Naive thymus-derived CD4-positive, alpha-beta T cell (primary cell): Measurements from ENCODE around the gene GALNT16. TPM values are rescaled to one million over a fixed set of nuclear protein-coding genes. Genes with fewer than 3 reads are reported as not detected.
"Not testable (repeated sequence)": the region's sequence is repeated elsewhere in the genome, so short reads cannot be mapped to it uniquely, and the experiment has no call there.

Source experiments
- ATAC-seq: fragments of 150-1000 bp; cut with Tn5 transposase; 2 replicates; pipeline ENCODE4 v1.10.0; 2021; ENCODE audit warnings: mild to moderate bottlenecking, moderate library complexity
- CTCF ChIA-PET: fragments of 350-600 bp; sonication (Branson Sonifier 250); formaldehyde crosslinking; loops from one replicate; lab custom pipeline; 2021; ENCODE audit warnings: antibody characterized with exemption; lab: Charles Lee
- POLR2A ChIA-PET: fragments of 350-600 bp; sonication (Branson Sonifier 250); formaldehyde crosslinking; loops from one replicate; lab custom pipeline; 2021; ENCODE audit warnings: antibody characterized with exemption, inconsistent platforms; lab: Charles Lee
- DNase-seq, 9 donors: peaks; one replicate each; pipeline versions ENCODE4 v3.0.0 to v3.0.0-alpha.2; 2020 to 2022; ENCODE audit warnings: mixed read lengths in 1 of 9
- H3K27ac ChIP-seq: one replicate; pipeline ENCODE4 v1.7.0; 2013; ENCODE audit warnings: mild to moderate bottlenecking, low read depth, low read length, moderate library complexity
- H3K27me3 ChIP-seq, 2 donors: one replicate each; pipeline ENCODE4 v1.7.0; 2013; ENCODE audit warnings: low read length in 2 of 2, mild to moderate bottlenecking in 2 of 2, moderate library complexity in 2 of 2; ENCODE audit not compliant: control insufficient read depth in 2 of 2, insufficient read depth in 2 of 2
- H3K36me3 ChIP-seq, 3 experiments: 1 replicate in 2 of 3; 2 replicates in 1 of 3; pipeline ENCODE4 v1.7.0; 2013; ENCODE audit warnings: low read length in 3 of 3, mild to moderate bottlenecking in 3 of 3, moderate library complexity in 1 of 3; ENCODE audit not compliant: insufficient read depth in 3 of 3, control insufficient read depth in 2 of 3
- H3K4me1 ChIP-seq, 2 donors: one replicate each; pipeline ENCODE4 v1.7.0; 2013; ENCODE audit warnings: low read length in 2 of 2, mild to moderate bottlenecking in 2 of 2, moderate library complexity in 1 of 2; ENCODE audit not compliant: control insufficient read depth in 2 of 2, insufficient read depth in 2 of 2
- H3K4me3 ChIP-seq: 2 replicates; pipeline ENCODE4 v1.7.0; 2013; ENCODE audit warnings: mild to moderate bottlenecking, low read length
- H3K9me3 ChIP-seq, 3 experiments: 1 replicate in 2 of 3; 2 replicates in 1 of 3; pipeline ENCODE4 v1.7.0; 2013; ENCODE audit warnings: low read length in 3 of 3; ENCODE audit not compliant: control insufficient read depth in 2 of 3
- H3K27ac Mint-ChIP-seq, 9 donors: one replicate each; pipeline ENCODE4 v1.8.0; 2020 to 2022; ENCODE audit warnings: mixed read lengths in 9 of 9, mild to moderate bottlenecking in 8 of 9, moderate library complexity in 5 of 9, inconsistent platforms in 2 of 9
- H3K27me3 Mint-ChIP-seq, 5 donors: one replicate each; pipeline ENCODE4 v1.8.0; 2021 to 2022; ENCODE audit warnings: mixed read lengths in 5 of 5, mild to moderate bottlenecking in 1 of 5
- H3K36me3 Mint-ChIP-seq, 5 donors: one replicate each; pipeline ENCODE4 v1.8.0; 2020 to 2022; ENCODE audit warnings: mixed read lengths in 5 of 5, mild to moderate bottlenecking in 3 of 5, inconsistent platforms in 1 of 5
- H3K4me1 Mint-ChIP-seq, 7 donors: one replicate each; pipeline ENCODE4 v1.8.0; 2020 to 2022; ENCODE audit warnings: mixed read lengths in 7 of 7, mild to moderate bottlenecking in 3 of 7, inconsistent platforms in 1 of 7
- H3K4me3 Mint-ChIP-seq, 10 donors: one replicate each; pipeline ENCODE4 v1.8.0; 2020 to 2022; ENCODE audit warnings: mild to moderate bottlenecking in 10 of 10, mixed read lengths in 10 of 10, moderate library complexity in 6 of 10, inconsistent platforms in 2 of 10
- H3K9me3 Mint-ChIP-seq, 11 donors: one replicate each; pipeline ENCODE4 v1.8.0; 2020 to 2022; ENCODE audit warnings: mixed read lengths in 11 of 11, mild to moderate bottlenecking in 4 of 11, inconsistent platforms in 1 of 11, moderate library complexity in 1 of 11
- intact Hi-C, 2 donors: fragments of 100-400 bp; cut with micrococcal nuclease; formaldehyde crosslinking; loops; one replicate each; pipeline ENCODE4 v1.15.1; 2023
- polyA plus RNA-seq, 2 donors: library from polyadenylated mRNA; unstranded; fragments of 300-500 nt; fragmentation: Illumina TruSeq; gene quantifications; one replicate each; pipeline ENCODE4 v1.2.3, GENCODE V29; 2021
- total RNA-seq, 6 experiments: library from RNA in 5 of 6; stranded (reverse) in 5 of 6; gene quantifications; 1 replicate in 5 of 6; 2 replicates in 1 of 6; pipeline ENCODE4 v1.2.3 and lab custom pipeline; 2021 to 2026

Gene GALNT16
- total and polyA plus RNA-seq, 7 experiments from 2014 or later: 0.07 to 0.65 TPM; not detected in 5

DNA sequence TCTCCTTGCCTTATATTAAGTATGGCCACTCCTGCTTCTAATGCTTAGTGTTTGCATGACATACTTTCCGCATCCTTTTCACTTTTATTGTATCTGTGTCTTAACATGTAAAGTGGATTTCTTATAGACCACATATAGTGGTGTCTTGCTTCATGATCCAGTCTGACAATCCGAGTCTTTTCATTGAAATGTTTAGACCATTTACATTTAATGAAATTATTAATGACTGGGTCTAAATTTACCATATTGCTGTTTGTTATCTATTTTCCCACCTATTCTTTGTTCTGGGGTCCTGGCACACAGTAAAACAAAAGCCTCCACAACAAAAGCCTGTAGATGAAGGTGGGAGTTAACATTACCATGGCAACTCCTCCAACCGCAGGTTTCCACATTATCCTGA, 115.2 kb downstream of the GALNT16 start:
- Mint-ChIP-seq H3K9me3 (peaks cover 0 to 9% (median 0%) of the 10 kb centered on the region in 11 donors), H3K4me1 (peaks cover 0 to 10% (median 0%) of the 10 kb centered on the region in 7 donors), H3K4me3 (no peak overlapping the region), H3K36me3 (peaks cover 0 to 55% (median 36%) of the 10 kb centered on the region in 5 donors), H3K27ac (no peak overlapping the region), H3K27me3 (no peaks in the 10 kb centered on the region)
- ATAC-seq (no peak), DNase-seq (no peak)
- no peak overlapping the region for H3K27ac ChIP-seq
- H3K9me3 ChIP-seq: no peaks in the 10 kb centered on the region
- ChIA-PET CTCF (no interaction called here), POLR2A (no interaction called here)
- H3K36me3 ChIP-seq: peaks cover 0 to 32% (median 3%) of the 10 kb centered on the region in 3 experiments
- no peaks in the 10 kb centered on the region for H3K4me1 ChIP-seq
- no peaks in the 10 kb centered on the region for H3K27me3 ChIP-seq
- no peak overlapping the region for H3K4me3 ChIP-seq
- intact Hi-C loops: no loop called here

DNA sequence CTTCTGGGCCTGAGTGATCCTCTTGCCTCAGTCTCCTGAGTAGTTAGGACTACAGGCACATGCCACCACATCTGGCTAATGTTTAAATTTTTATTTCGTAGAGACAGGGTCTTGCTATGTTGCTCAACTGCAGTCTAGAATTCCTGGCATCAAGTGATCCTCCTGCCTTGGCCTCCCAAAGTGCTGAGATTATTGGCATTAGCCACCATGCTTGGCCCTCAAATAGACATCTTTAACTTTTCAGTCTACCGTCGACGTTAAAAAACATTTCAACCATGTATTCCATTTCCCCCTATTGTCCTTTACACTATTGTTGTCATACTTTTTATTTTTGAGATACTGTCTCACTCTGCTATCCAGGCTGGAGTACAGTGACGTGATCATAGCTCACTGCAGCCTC, 115.8 kb downstream of the GALNT16 start:
- no peak overlapping the region for H3K4me3 Mint-ChIP-seq
- ATAC-seq: no peak
- Histone ChIP-seq H3K27me3 (no peaks in the 10 kb centered on the region), H3K36me3 (peaks cover 0 to 37% (median 3%) of the 10 kb centered on the region in 3 experiments), H3K27ac (no peak overlapping the region), H3K9me3 (no peaks in the 10 kb centered on the region), H3K4me1 (no peaks in the 10 kb centered on the region), H3K4me3 (no peak overlapping the region)
- H3K4me1 Mint-ChIP-seq: peaks cover 0 to 10% (median 0%) of the 10 kb centered on the region in 7 donors
- peaks cover 0 to 9% (median 0%) of the 10 kb centered on the region in 11 donors for H3K9me3 Mint-ChIP-seq
- peak overlapping the region in 1 of 9 donors; percentile 50 for H3K27ac Mint-ChIP-seq
- CTCF ChIA-PET: no interaction called here
- POLR2A ChIA-PET: no interaction called here
- peaks cover 0 to 60% (median 38%) of the 10 kb centered on the region in 5 donors for H3K36me3 Mint-ChIP-seq
- DNase-seq: no peak
- intact Hi-C loops: no loop called here
- no peaks in the 10 kb centered on the region for H3K27me3 Mint-ChIP-seq

DNA sequence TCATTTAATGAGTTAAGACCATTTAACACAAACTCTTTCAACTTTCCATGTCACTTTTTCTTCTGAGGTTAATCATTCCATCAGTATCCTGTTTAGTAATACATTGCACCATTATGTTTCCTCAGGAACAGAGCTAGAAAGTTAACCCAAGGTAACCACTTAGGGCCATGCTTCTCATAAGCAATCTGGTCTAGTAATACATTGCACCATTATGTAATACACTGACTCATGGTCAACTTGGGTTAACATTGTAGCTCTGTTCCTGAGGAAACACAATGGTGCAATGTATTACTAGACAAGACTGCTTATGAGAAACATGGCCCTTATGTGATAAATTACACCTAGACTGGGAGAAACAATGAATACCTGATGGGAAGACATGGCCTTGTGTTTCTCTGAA, 116.5 kb downstream of the GALNT16 start:
- peak; percentile 71 for ATAC-seq
- POLR2A ChIA-PET: interaction anchor here (1.1 kb wide), 1 partner anchor 19 kb away, joined by 5 read pairs; no protein-coding TSS in a partner anchor

DNA sequence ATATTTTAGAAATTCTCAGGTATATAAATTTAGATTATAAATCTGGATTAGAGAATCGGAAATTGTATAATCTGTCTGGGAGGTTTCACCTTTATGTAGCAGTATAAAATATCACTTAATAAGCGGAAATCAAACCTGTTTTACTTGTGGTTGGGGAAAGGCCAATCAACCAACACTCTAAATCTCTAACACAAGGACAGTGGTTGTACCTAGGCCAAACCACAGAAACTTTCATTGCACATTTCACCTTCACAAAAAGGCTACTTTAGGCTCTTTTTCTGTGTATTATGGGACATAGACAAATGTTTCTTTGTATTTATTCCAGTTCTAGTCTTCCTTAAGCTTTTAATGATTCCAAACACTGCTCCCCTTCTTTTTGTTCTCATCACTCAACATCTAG, 118.3 kb downstream of the GALNT16 start:
- H3K27ac Mint-ChIP-seq: peak overlapping the region in 1 of 9 donors; percentile 51
- intact Hi-C loops: no loop called here

More for the DNA sequence above, 116.5 kb downstream of the GALNT16 start:
- no peak for DNase-seq
- H3K9me3 Mint-ChIP-seq: peaks cover 0 to 9% (median 0%) of the 10 kb centered on the region in 11 donors
- CTCF ChIA-PET: no interaction called here
- no peak overlapping the region for H3K27ac ChIP-seq
- intact Hi-C loops: no loop called here
- H3K36me3 Mint-ChIP-seq: peaks cover 0 to 60% (median 38%) of the 10 kb centered on the region in 5 donors
- no peaks in the 10 kb centered on the region for H3K27me3 ChIP-seq
- H3K4me3 Mint-ChIP-seq: no peak overlapping the region
- H3K4me1 Mint-ChIP-seq: peaks cover 0 to 10% (median 0%) of the 10 kb centered on the region in 7 donors
- H3K9me3 ChIP-seq: no peaks in the 10 kb centered on the region
- no peaks in the 10 kb centered on the region for H3K4me1 ChIP-seq
- no peak overlapping the region for H3K27ac Mint-ChIP-seq
- H3K27me3 Mint-ChIP-seq: no peaks in the 10 kb centered on the region
- no peak overlapping the region for H3K4me3 ChIP-seq
- H3K36me3 ChIP-seq: peaks cover 0 to 40% (median 3%) of the 10 kb centered on the region in 3 experiments

DNA sequence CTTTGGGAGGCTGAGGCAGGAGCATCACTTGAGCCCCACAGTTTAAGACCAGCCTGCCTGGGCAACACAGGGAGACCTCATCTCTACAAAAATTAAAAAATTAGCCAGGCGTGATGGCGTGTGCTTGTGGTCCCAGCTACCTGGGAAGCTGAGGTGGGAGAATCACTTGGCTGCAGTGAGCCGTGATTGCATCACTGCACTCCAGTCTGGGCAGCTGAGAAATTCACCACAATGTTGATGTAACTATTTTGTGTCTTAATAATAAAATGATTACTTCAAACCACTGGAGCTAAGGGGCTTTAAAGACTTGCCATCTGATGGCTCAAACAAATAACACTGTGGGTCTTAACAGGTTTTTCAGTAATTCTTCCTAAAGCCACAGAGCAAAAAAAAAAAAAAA, 127.4 kb downstream of the GALNT16 start:
- H3K4me1 Mint-ChIP-seq: peaks cover 40 to 73% (median 65%) of the 10 kb centered on the region in 7 donors
- Histone ChIP-seq H3K9me3 (no peaks in the 10 kb centered on the region), H3K4me3 (no peak overlapping the region), H3K36me3 (peaks cover 10 to 66% (median 44%) of the 10 kb centered on the region in 3 experiments), H3K27ac (no peak overlapping the region), H3K27me3 (no peaks in the 10 kb centered on the region), H3K4me1 (peaks cover 7 to 12% of the 10 kb centered on the region in 2 donors)
- H3K9me3 Mint-ChIP-seq: peaks cover 0 to 2% (median 0%) of the 10 kb centered on the region in 11 donors
- DNase-seq (no peak), ATAC-seq (no peak)
- intact Hi-C loops: no loop called here
- POLR2A ChIA-PET: no interaction called here
- no peaks in the 10 kb centered on the region for H3K27me3 Mint-ChIP-seq
- CTCF ChIA-PET: no interaction called here
- H3K27ac Mint-ChIP-seq: no peak overlapping the region
- peaks cover 19 to 59% (median 43%) of the 10 kb centered on the region in 5 donors for H3K36me3 Mint-ChIP-seq
- H3K4me3 Mint-ChIP-seq: no peak overlapping the region

More for the DNA sequence above, 118.3 kb downstream of the GALNT16 start:
- Histone ChIP-seq H3K36me3 (peaks cover 0 to 40% (median 3%) of the 10 kb centered on the region in 3 experiments), H3K4me1 (no peaks in the 10 kb centered on the region), H3K4me3 (no peak overlapping the region), H3K27ac (no peak overlapping the region), H3K9me3 (no peaks in the 10 kb centered on the region), H3K27me3 (no peaks in the 10 kb centered on the region)
- Mint-ChIP-seq H3K4me1 (peaks cover 0 to 8% (median 0%) of the 10 kb centered on the region in 7 donors), H3K9me3 (peaks cover 0 to 9% (median 0%) of the 10 kb centered on the region in 11 donors), H3K27me3 (no peaks in the 10 kb centered on the region), H3K36me3 (peaks cover 0 to 55% (median 43%) of the 10 kb centered on the region in 5 donors), H3K4me3 (no peak overlapping the region)
- ATAC-seq (no peak), DNase-seq (no peak)
- POLR2A ChIA-PET: no interaction called here
- CTCF ChIA-PET: no interaction called here

DNA sequence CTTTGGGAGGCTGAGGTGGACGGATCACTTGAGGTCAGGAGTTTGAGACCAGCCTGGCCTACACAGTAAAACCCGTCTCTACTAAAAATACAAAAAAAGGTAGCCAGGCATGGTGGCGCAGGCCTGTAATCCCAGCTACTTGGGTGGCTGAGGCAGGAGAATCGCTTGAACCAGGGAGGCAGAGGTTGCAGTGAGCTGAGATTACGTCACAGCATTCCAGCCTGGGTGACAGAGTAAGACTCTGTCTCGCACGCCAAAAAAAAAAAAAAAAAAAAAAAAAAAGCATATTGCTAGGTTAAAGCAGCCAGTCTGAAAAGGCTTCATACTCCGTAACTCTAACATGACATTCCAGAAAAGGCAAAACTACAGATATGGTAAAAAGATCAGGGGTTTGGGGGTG, 131.4 kb downstream of the GALNT16 start:
- not testable (repeated sequence) for H3K27me3 Mint-ChIP-seq, ATAC-seq
- peak overlapping the region in 9 of 10 donors; percentile 25 to 66 (median 47) for H3K4me3 Mint-ChIP-seq

More for the DNA sequence above, 131.4 kb downstream of the GALNT16 start:
- intact Hi-C loops: loop anchor here in 1 of 2 donors (10.0 kb wide), 1 partner anchor 267 kb away; no protein-coding TSS in a partner anchor
- H3K9me3 ChIP-seq, H3K4me3 ChIP-seq, DNase-seq, H3K9me3 Mint-ChIP-seq, H3K27me3 ChIP-seq, H3K27ac ChIP-seq, CTCF ChIA-PET, POLR2A ChIA-PET: not testable (repeated sequence)
- Mint-ChIP-seq H3K4me1 (peaks cover 50 to 92% (median 80%) of the 10 kb centered on the region in 7 donors), H3K27ac (peak overlapping the region in 1 of 9 donors; percentile 43), H3K36me3 (peaks cover 14 to 70% (median 44%) of the 10 kb centered on the region in 5 donors)
- H3K4me1 ChIP-seq: peaks cover 12 to 16% of the 10 kb centered on the region in 2 donors
- peaks cover 27 to 80% (median 41%) of the 10 kb centered on the region in 3 experiments for H3K36me3 ChIP-seq
